ENCODE data around the gene DNAH10.
"Not testable (repeated sequence)": the region's sequence is repeated elsewhere in the genome, so short reads cannot be mapped to it uniquely, and the experiment has no call there.

The DNAH10 gene

DNA sequence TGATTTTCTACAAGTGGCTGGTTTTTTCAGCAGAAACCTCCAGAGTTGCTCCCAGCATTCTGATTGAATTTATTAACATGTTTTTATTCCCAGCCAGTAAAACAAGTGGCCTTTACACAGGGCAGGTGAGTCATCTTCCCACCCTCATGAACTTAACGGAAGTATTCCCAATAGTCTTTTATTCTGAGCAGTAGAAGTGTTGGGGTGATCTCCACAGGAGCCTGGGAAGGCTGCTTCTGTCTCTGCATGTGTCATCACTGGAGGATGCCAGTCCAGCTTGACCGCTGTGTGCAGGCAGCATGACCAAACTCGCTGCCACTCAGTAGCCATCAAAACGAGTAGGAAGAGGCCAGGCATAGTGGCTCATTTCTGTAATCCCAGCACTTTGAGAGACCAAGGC, 13.4 kb upstream of the DNAH10 start:
- no peak for DNase-seq (ENCODE audit: low read depth)

- no peak for DNase-seq (ENCODE audit: low read depth)
These were observed 12.7 kb upstream of the DNAH10 start for GRCh38 chr12:123749355-123749754.

GRCh38 chr12:123750159-123750656, 11.9 kb upstream of the DNAH10 start:
- DNase-seq (ENCODE audit: low read depth) = no peak

- no peak for DNase-seq (ENCODE audit: low read depth)
These were observed 10.1 kb upstream of the DNAH10 start for GRCh38 chr12:123752046-123752445.

GRCh38 chr12:123754041-123754772, 7.9 kb upstream of the DNAH10 start:
- DNase-seq (ENCODE audit: low read depth) = no peak

DNA sequence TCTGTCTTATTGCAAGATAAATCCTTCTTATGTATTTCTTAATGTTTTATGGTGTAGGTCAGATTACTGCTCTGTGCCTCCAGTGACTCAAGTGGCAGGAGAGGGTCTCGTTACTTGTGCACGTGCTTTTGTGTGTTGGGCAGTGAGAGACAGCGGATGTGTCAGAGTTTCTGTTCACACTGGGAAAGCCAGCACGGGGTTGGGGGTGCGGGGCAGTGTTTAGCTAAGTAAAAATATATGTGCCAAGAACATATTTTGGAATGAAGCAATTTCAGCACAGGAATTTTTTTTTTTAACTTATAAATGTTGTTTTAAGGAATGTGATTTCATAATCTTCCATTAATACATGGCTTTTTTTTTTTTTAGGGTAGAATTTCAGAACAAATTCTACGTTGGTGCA, 4.5 kb upstream of the DNAH10 start:
- DNase-seq (ENCODE audit: low read depth) = no peak

- DNase-seq (ENCODE audit: low read depth) = no peak
These were observed 1.7 kb upstream of the DNAH10 start for GRCh38 chr12:123760267-123760938.

DNA sequence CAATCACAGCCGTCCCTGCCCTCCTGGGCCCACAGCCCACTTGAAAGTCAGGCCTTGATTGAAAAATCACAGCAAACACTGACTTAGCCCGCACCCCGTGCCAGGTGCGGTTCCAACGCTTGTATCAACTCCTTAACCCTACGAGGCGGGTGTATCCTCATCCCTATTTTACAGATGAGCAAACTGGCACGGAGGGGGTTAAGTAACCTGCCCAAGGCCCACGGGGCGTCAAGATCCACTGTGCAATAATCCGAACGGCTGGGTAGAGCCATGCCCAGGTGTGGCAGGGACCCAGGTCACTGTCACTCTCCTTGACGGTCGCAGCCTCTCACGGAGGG, 583 bp downstream of the DNAH10 start:
- no peak for DNase-seq (ENCODE audit: low read depth)

GRCh38 chr12:123763093-123763492, 992 bp downstream of the DNAH10 start:
- DNase-seq (ENCODE audit: low read depth) = no peak

GRCh38 chr12:123764109-123764508, 2.0 kb downstream of the DNAH10 start:
- no peak for DNase-seq (ENCODE audit: low read depth)

- DNase-seq (ENCODE audit: low read depth) = no peak
These were observed 3.5 kb downstream of the DNAH10 start for GRCh38 chr12:123765504-123766035.

- no peak for DNase-seq (ENCODE audit: low read depth)
These were observed 5.5 kb downstream of the DNAH10 start for GRCh38 chr12:123767613-123768012.

DNA sequence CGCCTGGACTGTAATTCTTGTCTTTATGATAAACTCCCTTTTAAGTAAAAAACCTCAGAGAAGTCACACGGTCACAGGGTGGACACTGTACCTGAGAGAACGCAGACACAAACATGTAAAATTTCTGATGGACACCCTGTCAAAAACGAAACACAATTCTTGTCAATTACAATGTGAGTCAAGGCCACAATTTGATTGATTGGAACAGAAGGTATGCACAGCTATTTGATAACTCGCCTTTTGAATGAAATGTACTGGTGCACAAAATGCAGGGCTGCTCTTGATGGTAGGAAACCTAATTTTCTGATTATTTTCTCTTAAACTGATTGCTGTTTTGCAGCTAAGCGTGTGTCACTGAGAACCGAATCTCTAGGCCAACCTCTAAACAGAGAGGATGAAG, 9.2 kb downstream of the DNAH10 start:
- DNase-seq (ENCODE audit: low read depth) = no peak

DNA sequence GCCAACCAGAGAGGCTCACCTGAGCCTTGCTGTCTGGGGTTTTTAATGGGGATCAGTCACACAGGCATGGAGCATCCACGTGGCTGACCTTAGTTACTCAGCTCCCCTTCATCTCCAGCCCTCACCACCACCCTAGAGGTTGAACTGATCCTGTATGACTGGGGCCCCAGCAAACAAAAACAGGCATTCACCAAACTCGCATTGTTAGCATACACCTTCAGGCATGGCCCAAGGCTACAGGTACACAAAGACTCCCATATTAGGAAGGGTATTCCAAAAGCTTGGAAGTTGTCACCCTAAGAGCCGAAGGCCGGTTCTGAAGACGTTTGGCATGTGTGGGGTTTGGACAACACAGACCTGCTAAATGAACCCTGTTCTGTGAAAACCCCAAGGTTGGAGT, 10.0 kb downstream of the DNAH10 start:
- no peak for DNase-seq (ENCODE audit: low read depth)

DNA sequence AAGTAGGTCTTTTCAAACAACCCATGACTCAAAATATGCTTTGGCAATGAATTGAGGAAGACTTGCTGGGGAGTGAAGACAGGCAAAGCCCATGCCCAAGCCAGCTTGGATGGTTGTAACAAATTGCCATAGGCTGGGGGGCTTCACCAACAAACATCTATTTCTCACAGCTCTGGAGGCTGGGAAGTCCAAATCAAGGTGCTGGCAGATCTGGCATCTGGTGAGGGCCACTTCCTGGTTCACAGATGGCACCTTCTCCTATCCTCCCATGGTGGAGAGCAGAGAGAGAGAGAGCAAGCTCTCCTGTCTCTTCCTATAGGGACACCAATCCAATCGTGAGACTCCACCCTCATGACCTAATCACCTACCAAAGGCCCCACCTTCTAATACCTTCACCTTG, 11.3 kb downstream of the DNAH10 start:
- DNase-seq (ENCODE audit: low read depth) = no peak

DNA sequence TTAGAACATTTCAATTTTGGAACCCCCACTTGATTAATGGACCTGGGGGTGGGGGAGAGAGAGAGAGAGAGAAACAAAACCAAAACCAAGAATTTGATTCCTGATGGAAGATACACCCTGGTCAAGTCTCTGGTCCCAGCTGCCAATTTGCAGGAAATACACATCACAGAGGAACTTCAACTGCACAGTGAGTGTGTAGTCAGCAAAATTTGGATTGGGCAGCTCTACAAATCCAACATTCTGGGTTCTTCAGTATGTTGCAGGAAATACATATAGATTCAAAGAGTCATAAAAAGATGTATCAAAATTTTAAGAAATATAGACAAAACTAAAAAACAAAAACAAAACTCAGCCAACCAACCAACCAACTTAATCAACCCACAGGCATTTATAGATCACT, 17.4 kb downstream of the DNAH10 start:
- no peak for DNase-seq (ENCODE audit: low read depth)

GRCh38 chr12:123782997-123783792, 21.1 kb downstream of the DNAH10 start:
- no peak for DNase-seq (ENCODE audit: low read depth)

DNA sequence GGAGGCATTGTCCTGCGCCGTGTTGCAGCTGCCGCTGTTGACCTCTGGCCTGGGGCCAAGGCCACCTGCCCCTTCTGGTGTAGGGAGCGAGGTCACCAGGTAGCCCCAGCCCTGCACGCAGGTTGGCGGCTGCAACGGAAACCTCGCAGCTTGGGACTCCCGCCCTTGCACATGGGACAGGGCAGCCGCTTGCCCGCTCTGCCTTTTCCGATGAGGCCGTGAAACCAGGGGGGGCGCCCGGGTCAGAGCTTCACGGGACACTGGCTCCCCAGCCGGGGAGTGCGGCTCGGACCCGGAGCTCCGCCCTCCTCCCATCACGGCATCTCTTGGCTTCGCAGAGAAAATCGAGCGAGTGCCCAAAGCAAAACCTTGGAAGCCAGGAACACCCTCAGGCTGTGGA, 25.4 kb downstream of the DNAH10 start:
- no peak for DNase-seq (ENCODE audit: low read depth)

DNA sequence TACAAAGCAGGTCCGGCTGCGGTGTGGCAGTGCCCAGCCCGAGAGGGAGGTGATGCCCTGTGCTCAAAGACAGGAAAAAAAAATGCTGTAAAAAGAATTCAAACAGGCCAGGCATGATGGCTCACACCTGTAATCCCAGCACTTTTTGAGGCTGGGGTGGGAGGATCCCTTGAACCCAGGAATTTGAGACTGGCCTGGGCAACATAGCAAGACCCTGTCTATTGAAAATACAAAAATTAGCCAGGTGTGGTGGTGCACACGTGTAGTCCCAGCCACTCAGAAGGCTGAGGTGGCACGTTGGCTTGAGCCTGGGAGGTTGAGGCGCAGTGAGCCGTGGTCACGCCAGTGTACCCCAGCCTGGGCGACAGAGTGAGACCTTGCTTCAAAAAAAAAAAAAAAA, 26.4 kb downstream of the DNAH10 start:
- DNase-seq (ENCODE audit: low read depth) = no peak

DNA sequence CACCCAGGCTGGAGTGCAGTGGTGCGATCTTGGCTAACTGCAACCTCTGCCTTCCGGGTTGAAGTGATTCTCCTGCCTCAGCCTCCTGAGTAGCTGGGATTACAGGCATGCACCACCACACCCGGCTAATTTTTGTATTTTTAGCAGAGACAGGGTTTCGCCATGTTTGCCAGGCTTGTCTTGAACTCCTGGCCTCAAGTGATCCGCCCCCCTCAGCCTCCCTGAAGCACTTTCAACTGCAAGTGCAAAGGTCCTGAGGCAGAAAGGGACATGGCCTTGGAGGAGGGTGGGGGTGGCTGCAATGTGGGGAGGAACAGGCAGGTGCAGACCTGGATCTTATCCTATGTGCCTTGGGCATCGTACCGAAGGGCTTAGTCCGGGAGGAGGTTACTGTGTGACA, 27.3 kb downstream of the DNAH10 start:
- not testable (repeated sequence) for DNase-seq (ENCODE audit: low read depth)

GRCh38 chr12:123790905-123791467, 28.9 kb downstream of the DNAH10 start:
- no peak for DNase-seq (ENCODE audit: low read depth)

DNA sequence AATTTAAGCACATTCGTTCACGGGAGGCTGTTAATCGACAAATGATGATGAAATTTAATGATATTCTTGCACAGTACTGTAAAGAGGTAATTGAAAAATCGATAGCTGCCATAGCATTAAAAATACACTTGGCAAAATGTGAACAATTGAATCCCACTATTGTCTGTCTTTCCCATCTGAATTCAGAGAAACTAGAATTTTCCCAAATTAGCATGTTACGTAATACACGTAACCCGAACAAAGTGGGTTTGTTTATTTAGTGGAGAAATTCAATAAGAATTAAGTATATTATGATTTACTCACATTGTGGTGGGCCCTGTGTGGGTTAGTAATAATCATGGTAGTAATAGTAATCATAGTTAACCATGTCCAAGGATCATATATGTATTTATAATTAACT, 31.9 kb downstream of the DNAH10 start:
- no peak for DNase-seq (ENCODE audit: low read depth)

Data from activated gamma-delta T cell treated with anti-CD3 and anti-CD28 coated beads, Interleukin-2, amount 50 U/mL, for 16 hours (primary cell).